Nephron (organoid): ENCODE data around the gene IBA57.
A peak's percentile ranks its signal among the peaks of the same experiment; 100 is the strongest.

Experiments
- H3K27ac Mint-ChIP-seq, 3 experiments: 2 replicates each; pipeline ENCODE4 v1.8.0; 2020; ENCODE audit warnings: mixed read lengths in 3 of 3, mild to moderate bottlenecking in 2 of 3, moderate library complexity in 1 of 3
- H3K27me3 Mint-ChIP-seq: 2 replicates; pipeline ENCODE4 v1.8.0; 2021; ENCODE audit warnings: low read depth, mild to moderate bottlenecking, moderate library complexity, mixed read lengths
- H3K36me3 Mint-ChIP-seq: 2 replicates; pipeline ENCODE4 v1.8.0; 2020; ENCODE audit warnings: low read depth, mixed read lengths
- H3K4me1 Mint-ChIP-seq: 2 replicates; pipeline ENCODE4 v1.8.0; 2020; ENCODE audit warnings: mixed read lengths
- H3K4me3 Mint-ChIP-seq, 3 experiments: 2 replicates each; pipeline ENCODE4 v1.8.0; 2020; ENCODE audit warnings: mild to moderate bottlenecking in 3 of 3, mixed read lengths in 3 of 3, moderate library complexity in 2 of 3
- H3K9me3 Mint-ChIP-seq: 2 replicates; pipeline ENCODE4 v1.8.0; 2020; ENCODE audit warnings: mixed read lengths
- TF ChIP-seq, protein P1 (sequence below), 3 experiments: fragments of 200-600 bp; sonication (generic); IDR thresholded peaks; one replicate each; pipeline ENCODE4 v1.5.0; 2021; ENCODE audit warnings: antibody characterized with exemption in 3 of 3; ENCODE audit not compliant: unreplicated experiment in 3 of 3

Gene IBA57

DNA sequence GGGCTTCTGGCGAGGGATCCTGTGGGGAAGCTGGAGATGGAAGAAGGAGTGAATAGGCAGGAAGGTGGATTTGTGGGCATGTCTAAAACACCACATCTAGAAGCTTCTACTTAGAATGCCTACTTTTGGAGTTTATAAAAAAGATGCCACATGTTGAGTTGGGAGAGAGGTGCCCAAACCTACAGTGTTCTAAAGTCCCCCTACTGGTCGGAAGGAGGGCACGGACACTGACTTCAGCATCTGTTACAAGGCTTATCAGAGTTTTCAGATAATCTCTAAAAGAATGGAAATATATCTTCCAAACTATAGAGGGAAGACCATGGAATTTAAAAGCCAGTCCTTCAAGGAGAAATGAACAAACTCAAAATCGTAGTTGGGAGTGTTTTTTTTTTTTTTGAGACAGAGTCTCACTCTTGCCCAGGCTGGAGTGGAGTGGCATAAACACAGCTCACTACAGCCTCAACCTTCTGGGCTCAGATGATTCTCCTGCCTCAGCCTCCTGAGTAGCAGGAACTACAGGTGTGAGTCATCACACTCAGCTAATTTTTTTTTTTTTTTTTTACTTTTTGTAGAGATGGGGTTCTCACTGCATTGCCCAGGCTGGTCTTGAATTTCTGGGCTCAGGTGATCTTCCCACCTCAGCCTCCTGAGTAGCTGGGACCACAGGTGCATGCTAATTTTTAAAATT, 14.8 kb downstream of the IBA57 start:
- Mint-ChIP-seq H3K36me3 (peaks cover 5% of the 10 kb centered on the region), H3K27me3 (no peaks in the 10 kb centered on the region), H3K4me3 (no peak overlapping the region), H3K9me3 (no peaks in the 10 kb centered on the region), H3K27ac (no peak overlapping the region), H3K4me1 (peaks cover 4% of the 10 kb centered on the region)
- TF ChIP-seq, protein P1, sequence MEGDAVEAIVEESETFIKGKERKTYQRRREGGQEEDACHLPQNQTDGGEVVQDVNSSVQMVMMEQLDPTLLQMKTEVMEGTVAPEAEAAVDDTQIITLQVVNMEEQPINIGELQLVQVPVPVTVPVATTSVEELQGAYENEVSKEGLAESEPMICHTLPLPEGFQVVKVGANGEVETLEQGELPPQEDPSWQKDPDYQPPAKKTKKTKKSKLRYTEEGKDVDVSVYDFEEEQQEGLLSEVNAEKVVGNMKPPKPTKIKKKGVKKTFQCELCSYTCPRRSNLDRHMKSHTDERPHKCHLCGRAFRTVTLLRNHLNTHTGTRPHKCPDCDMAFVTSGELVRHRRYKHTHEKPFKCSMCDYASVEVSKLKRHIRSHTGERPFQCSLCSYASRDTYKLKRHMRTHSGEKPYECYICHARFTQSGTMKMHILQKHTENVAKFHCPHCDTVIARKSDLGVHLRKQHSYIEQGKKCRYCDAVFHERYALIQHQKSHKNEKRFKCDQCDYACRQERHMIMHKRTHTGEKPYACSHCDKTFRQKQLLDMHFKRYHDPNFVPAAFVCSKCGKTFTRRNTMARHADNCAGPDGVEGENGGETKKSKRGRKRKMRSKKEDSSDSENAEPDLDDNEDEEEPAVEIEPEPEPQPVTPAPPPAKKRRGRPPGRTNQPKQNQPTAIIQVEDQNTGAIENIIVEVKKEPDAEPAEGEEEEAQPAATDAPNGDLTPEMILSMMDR (IDR thresholded peaks at IDR 0.05; ENCODE audit: unreplicated experiment in 3 of 3) = no peak

DNA sequence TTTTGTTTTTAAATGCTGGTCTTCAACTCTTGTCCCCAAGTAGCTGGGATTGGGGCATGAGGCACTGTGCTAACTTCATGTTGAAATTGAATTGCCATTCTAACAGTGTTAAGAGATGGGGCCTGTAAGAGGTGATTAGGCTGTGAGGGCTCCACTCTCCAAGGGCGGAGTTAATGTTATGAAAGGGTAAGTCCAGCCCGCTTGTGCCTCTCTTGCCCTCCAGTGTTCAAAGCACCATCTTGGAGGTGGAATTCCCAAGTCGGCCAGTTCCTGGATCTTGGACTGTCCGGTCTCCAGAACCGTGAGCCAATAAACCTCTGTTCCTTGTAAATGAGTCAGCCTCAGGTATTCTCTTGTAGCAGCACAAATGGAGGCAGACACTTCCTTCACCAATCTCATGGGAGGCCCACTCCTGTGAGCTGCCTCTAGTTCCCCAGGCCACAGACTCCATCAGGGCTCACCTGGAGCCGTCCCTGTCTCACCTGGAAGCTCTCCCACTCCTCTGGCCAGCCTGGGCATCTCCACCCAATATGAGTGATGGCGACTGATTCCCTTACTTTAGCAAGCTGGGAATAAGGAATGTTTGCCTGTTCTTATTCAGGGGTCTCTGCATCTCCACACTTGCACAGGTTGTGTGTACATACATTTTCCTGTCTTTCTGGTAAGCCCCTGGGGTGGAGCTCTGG, 15.5 kb downstream of the IBA57 start:
- TF ChIP-seq, protein P1 (IDR thresholded peaks at IDR 0.05; ENCODE audit: unreplicated experiment in 3 of 3) = no peak
- H3K36me3 Mint-ChIP-seq = peaks cover 5% of the 10 kb centered on the region
- H3K4me3 Mint-ChIP-seq = no peak overlapping the region
- no peak overlapping the region for H3K27ac Mint-ChIP-seq
- H3K4me1 Mint-ChIP-seq = peaks cover 4% of the 10 kb centered on the region
- H3K9me3 Mint-ChIP-seq = no peaks in the 10 kb centered on the region
- no peaks in the 10 kb centered on the region for H3K27me3 Mint-ChIP-seq

DNA sequence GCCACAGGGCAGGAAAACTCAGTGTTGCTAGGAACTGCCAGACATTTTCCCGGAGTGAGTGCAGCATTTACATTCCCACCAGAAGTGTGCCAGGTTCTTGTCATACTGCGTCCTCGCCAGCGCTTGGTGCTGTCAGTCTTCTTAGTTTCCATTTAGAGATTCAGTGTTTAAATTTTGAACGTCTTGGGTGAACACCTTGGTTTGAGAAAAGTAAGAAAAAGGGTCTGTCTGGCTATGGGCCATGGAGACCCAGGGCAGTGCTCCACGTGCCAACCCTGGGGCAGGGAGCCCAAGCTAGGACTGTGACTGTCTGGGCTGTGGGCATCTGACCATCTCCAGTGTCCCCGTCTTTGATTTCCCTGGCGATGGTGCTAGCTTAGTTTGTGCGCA, 16.0 kb downstream of the IBA57 start:
- Mint-ChIP-seq H3K4me3 (no peak overlapping the region), H3K9me3 (no peaks in the 10 kb centered on the region), H3K27ac (no peak overlapping the region), H3K36me3 (peaks cover 5% of the 10 kb centered on the region), H3K27me3 (no peaks in the 10 kb centered on the region), H3K4me1 (peaks cover 4% of the 10 kb centered on the region)
- TF ChIP-seq, protein P1 (IDR thresholded peaks at IDR 0.05; ENCODE audit: unreplicated experiment in 3 of 3) = no peak

DNA sequence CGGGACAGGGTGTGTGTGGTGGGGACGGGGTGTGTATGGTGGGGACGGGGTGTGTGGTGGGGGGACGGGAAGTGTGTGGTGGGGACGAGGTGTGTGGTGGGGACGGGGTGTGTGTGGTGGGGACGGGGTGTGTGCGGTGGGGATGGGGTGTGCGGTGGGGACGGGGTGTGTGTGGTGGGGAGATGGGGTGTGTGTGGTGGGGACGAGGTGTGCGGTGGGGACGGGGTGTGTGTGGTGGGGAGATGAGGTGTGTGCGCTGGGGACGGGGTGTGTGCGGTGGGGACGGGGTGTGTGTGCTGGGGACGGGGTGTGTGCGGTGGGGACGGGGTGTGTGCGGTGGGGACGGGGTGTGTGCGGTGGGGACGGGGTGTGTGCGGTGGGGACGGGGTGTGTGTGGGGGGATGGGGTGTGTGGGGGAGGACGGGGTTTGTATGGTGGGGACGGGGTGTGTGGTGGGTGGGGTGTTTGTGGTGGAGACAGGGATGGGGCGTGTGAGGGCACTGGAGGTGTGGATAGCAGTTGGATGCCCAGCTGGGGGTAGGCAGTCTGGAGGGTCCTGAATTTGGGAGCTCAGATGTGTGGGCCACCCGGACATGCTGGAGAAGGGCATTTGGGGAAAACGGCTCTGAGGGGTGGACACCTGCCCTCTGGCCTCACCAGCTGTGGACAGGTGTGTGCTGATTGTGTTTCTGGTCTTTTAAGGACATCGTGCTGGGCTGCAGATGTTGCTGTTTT, 16.9 kb downstream of the IBA57 start:
- Mint-ChIP-seq H3K36me3 (peaks cover 5% of the 10 kb centered on the region), H3K4me3 (no peak overlapping the region), H3K27me3 (no peaks in the 10 kb centered on the region), H3K4me1 (peaks cover 4% of the 10 kb centered on the region), H3K9me3 (no peaks in the 10 kb centered on the region), H3K27ac (no peak overlapping the region)
- TF ChIP-seq, protein P1 (IDR thresholded peaks at IDR 0.05; ENCODE audit: unreplicated experiment in 3 of 3) = no peak

DNA sequence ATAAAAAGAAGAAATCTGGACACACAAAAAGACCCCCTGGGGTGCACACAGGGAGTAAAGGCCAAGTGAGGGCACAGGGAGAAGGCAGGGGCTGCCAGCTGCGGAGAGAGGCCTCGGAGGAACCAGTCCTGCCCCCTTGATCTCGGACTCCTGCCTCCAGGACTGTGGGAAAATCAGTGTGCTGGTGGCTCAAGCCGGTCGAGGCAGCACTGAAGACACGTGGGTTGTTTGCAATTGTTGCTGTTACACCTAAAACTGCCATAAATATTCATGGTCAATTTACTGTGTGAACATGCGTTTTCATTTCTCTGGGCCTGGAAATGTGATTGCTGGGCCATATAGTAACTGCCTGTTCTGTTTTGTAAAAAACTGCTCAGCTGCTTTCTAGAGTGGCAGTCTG, 18.5 kb downstream of the IBA57 start:
- TF ChIP-seq, protein P1 (IDR thresholded peaks at IDR 0.05; ENCODE audit: unreplicated experiment in 3 of 3) = no peak
- no peaks in the 10 kb centered on the region for H3K4me1 Mint-ChIP-seq
- H3K36me3 Mint-ChIP-seq = peaks cover 8% of the 10 kb centered on the region
- H3K27ac Mint-ChIP-seq = peak overlapping the region in 1 of 3 experiments; percentile 44
- peaks cover 13% of the 10 kb centered on the region for H3K9me3 Mint-ChIP-seq
- no peak overlapping the region for H3K4me3 Mint-ChIP-seq
- H3K27me3 Mint-ChIP-seq = no peaks in the 10 kb centered on the region
